DND-41 (cell line): Measurements from ENCODE around the gene FAM72C.
A peak's percentile ranks its signal among the peaks of the same experiment; 100 is the strongest.
"Not testable (repeated sequence)": the region's sequence is repeated elsewhere in the genome, so short reads cannot be mapped to it uniquely, and the experiment has no call there.

Experiments used
- ATAC-seq: fragments of 200-7000 bp; cut with Tn5 transposase; 3 replicates; pipeline ENCODE4 v1.9.1; 2021; ENCODE audit warnings: low read depth; ENCODE audit not compliant: insufficient read depth
- DNase-seq: peaks from one replicate; pipeline ENCODE4 v3.0.0-alpha.2; 2020
- H2AFZ ChIP-seq: 2 replicates; pipeline ENCODE4 v1.6.0; 2012; ENCODE audit warnings: low read depth, low read length
- H3K27ac ChIP-seq: 2 replicates; pipeline ENCODE4 v1.5.1; 2012; ENCODE audit warnings: low read length, inconsistent platforms
- H3K27me3 ChIP-seq: fragments of 200-600 bp; sonication (generic); 2 replicates; pipeline ENCODE4 v1.6.0; 2012; ENCODE audit warnings: low read length, mild to moderate bottlenecking, inconsistent platforms; ENCODE audit not compliant: insufficient read depth, poor library complexity
- H3K36me3 ChIP-seq: 2 replicates; pipeline ENCODE4 v1.5.1; 2012; ENCODE audit warnings: low read length, inconsistent platforms; ENCODE audit not compliant: insufficient read depth
- H3K4me1 ChIP-seq: 2 replicates; pipeline ENCODE4 v1.5.1; 2012; ENCODE audit warnings: mild to moderate bottlenecking, low read length; ENCODE audit not compliant: insufficient read depth
- H3K4me2 ChIP-seq: 2 replicates; pipeline ENCODE4 v1.6.0; 2012; ENCODE audit warnings: mild to moderate bottlenecking, moderate library complexity, low read length, inconsistent platforms; ENCODE audit not compliant: insufficient read depth
- H3K4me3 ChIP-seq, 2 experiments: fragments of 200-600 bp in 1 of 2; shearing (Covaris generic) in 1 of 2; 2 replicates each; pipeline ENCODE4 v1.5.1; 2012 to 2016; ENCODE audit warnings: inconsistent platforms in 2 of 2, low read length in 2 of 2, mild to moderate bottlenecking in 2 of 2, low read depth in 1 of 2, moderate library complexity in 1 of 2
- H3K79me2 ChIP-seq: 2 replicates; pipeline ENCODE4 v1.6.0; 2012; ENCODE audit warnings: low read length, inconsistent platforms; ENCODE audit not compliant: insufficient read depth
- H3K9ac ChIP-seq: 2 replicates; pipeline ENCODE4 v1.6.0; 2012; ENCODE audit warnings: low read depth, mild to moderate bottlenecking, inconsistent platforms, low read length, moderate library complexity
- H3K9me3 ChIP-seq: 2 replicates; pipeline ENCODE4 v1.5.1; 2012; ENCODE audit warnings: low read length, moderate library complexity, mild to moderate bottlenecking, inconsistent platforms; ENCODE audit not compliant: insufficient read depth, severe bottlenecking
- H4K20me1 ChIP-seq: 2 replicates; pipeline ENCODE4 v1.6.0; 2012; ENCODE audit warnings: low read length; ENCODE audit not compliant: insufficient read depth

Gene FAM72C

GRCh38 chr1:143971924-143972700 lies at the start of gene FAM72C:
Gene FAM72C (minus strand): TSS chr1:143971986. CDS start chr1:143971141, 845 bp downstream.
- not testable (repeated sequence) for H4K20me1 ChIP-seq, H3K4me2 ChIP-seq, H3K9ac ChIP-seq, H3K9me3 ChIP-seq, H3K4me3 ChIP-seq, H3K27ac ChIP-seq, H2AFZ ChIP-seq, H3K4me1 ChIP-seq, H3K79me2 ChIP-seq, DNase-seq, H3K27me3 ChIP-seq, H3K36me3 ChIP-seq
- ATAC-seq = peak; percentile 82

GRCh38 chr1:144020001-144020738 lies 48.4 kb upstream of the FAM72C start:
- H4K20me1 ChIP-seq, H3K4me3 ChIP-seq, H3K9ac ChIP-seq, H3K79me2 ChIP-seq, H3K27ac ChIP-seq, H3K4me2 ChIP-seq, H3K36me3 ChIP-seq, H3K4me1 ChIP-seq, H3K9me3 ChIP-seq, DNase-seq, H3K27me3 ChIP-seq, H2AFZ ChIP-seq: not testable (repeated sequence)
- peak; percentile 53; the same call in 2 of the 3 replicates for ATAC-seq

DNA sequence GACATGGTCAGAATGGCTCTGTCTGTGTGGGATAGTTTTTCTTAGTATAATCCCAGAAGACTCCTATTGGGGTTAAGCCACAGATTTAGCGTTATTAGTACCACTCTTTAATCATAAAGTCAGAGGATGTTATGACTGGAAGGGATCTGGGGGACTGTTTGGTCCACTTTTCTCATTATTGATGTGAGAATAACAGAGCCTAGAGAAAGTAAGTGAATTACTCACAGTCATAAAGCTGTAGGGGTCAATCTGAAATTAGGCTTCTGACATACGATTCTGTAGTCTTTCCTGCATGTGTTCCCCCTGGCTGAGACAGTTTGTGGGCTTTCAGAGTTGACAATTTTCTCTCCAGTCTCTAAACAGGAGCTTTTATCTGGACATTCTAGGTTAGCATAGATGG lies 47.3 kb upstream of the FAM72C start:
- not testable (repeated sequence) for H2AFZ ChIP-seq, ATAC-seq, H3K27ac ChIP-seq, H3K4me2 ChIP-seq, H3K9me3 ChIP-seq, H4K20me1 ChIP-seq, H3K36me3 ChIP-seq, H3K79me2 ChIP-seq, H3K4me3 ChIP-seq, H3K4me1 ChIP-seq, H3K27me3 ChIP-seq, H3K9ac ChIP-seq, DNase-seq

DNA sequence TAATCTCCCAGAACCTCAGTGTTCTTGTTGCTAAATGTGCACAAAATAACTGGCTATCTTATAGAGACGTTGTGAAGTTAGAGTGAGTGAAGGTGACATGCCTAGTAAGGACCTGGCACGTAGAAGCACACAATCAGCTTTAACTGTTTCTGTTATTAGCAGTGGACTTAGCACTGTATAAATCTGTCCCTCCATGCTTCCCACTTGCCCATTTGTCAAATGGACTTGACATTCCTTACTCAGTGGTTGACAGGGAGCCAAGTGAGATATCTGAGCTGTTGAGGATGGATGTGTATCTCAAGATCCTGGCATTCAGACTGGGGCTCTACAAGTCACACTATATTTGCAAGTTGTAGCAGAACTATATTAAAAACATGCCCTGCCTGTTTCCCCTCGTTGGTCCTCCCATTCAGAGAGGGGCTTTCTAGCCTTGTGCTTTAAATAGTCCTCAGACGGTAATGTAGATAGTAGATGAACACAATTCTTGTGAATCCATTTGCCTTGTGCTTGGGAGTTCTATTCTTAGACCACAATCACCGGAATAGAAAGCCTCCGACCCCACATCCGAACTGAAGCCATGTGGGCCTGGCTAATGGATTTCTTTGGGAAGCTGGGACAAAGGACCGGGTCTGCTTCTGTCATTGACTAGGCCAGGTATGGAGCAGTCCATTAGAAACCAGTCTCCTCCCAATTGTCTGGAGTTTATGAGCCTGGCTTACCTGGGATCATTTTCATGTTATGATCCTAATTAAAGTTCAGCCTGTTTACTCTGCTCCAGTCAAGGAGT lies 43.6 kb upstream of the FAM72C start:
- not testable (repeated sequence) for H3K9me3 ChIP-seq, H3K27ac ChIP-seq, H3K9ac ChIP-seq, ATAC-seq, H3K4me3 ChIP-seq, H3K4me2 ChIP-seq, H3K4me1 ChIP-seq, DNase-seq, H3K79me2 ChIP-seq, H3K36me3 ChIP-seq, H2AFZ ChIP-seq, H3K27me3 ChIP-seq, H4K20me1 ChIP-seq

DNA sequence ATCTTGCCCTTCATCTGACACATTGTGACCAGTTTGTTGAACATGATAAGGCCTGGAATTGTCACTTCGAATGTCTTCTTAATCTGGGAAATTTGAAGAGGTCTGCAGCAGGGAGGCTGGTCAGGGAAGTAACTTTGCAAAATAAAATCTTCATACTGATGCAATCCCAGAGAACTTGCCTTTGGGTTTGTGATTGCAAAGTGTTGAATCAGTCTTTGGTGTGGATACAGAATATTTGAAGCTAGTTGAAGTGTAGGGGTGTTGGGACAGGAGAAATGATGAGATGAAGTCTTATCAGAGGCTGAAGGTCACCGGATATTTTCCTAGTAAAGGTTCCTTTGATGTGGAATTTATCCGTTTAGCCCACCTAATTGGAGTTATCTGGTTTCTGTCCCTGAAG lies 42.7 kb upstream of the FAM72C start:
- H3K4me1 ChIP-seq, H2AFZ ChIP-seq, H3K79me2 ChIP-seq, DNase-seq, H3K27ac ChIP-seq, ATAC-seq, H3K36me3 ChIP-seq, H3K4me2 ChIP-seq, H3K9ac ChIP-seq, H3K4me3 ChIP-seq, H3K9me3 ChIP-seq, H3K27me3 ChIP-seq, H4K20me1 ChIP-seq: not testable (repeated sequence)

DNA sequence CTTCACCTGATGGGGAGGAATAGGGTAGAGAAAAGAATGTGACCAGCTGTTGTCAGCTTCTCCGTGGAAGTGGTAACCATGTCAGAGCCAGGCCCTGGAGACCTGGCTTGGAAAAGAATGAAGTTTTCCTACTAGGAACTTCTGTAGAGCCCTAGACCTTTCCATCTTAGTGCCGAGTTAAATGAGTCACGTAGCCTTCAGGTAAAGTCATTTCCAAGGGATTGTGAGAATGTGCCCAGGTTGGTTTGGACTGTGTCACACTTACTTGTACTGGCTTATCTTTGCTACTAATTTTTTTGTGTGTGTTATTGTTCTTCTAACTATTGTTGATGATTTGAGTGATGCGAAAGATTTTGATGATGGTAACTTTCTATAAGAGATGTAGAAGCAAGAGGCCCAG lies 42.3 kb upstream of the FAM72C start:
- not testable (repeated sequence) for H3K27ac ChIP-seq, H3K4me1 ChIP-seq, H3K4me2 ChIP-seq, H4K20me1 ChIP-seq, H2AFZ ChIP-seq, H3K36me3 ChIP-seq, H3K9me3 ChIP-seq, ATAC-seq, H3K4me3 ChIP-seq, H3K27me3 ChIP-seq, H3K9ac ChIP-seq, DNase-seq, H3K79me2 ChIP-seq

DNA sequence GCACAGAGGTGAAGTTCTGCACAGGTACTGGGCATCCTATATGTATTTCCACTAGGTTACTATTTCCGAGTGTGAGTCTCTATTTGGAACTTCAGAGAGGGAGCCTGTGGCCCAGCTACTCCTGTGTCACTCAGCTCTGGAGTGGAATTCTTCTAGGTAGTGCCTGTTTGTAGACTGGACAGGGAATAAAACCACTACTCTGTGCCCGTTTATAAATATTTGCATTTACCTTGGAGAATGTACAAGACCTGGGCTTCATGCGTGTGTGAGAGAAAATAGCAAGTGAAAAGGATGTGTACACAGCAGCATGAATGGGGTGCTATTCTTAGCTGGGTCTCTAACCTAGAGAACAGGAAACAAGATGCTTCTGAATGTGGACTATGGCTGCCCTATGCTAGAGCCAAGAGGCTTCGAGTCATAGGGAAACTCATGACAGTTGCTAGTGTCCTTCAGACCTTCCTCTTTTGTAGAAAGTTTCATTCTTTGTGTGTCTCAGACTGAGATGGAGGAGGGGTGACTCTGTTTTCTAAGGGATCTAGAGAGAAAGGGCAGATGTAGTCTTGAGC lies 40.5 kb upstream of the FAM72C start:
- H3K4me2 ChIP-seq, H3K79me2 ChIP-seq, H2AFZ ChIP-seq, H3K27me3 ChIP-seq, H3K9me3 ChIP-seq, H3K27ac ChIP-seq, H3K4me1 ChIP-seq, H3K9ac ChIP-seq, H3K36me3 ChIP-seq, DNase-seq, H4K20me1 ChIP-seq, H3K4me3 ChIP-seq, ATAC-seq: not testable (repeated sequence)
